WTC11 (cell line): ENCODE data around the gene VPS35L.

Experiments
- FOXJ3 ChIP-seq: sonication (generic); formaldehyde crosslinking; IDR thresholded peaks from 2 replicates; pipeline ENCODE4 v1.9.0; 2021; ENCODE audit warnings: missing genetic modification reagents, mild to moderate bottlenecking, borderline replicate concordance
- ZNF423 ChIP-seq: fragments of 250-450 bp; sonication (Bioruptor Pico); IDR thresholded peaks from 2 replicates; pipeline ENCODE4 v2.1.2; 2022; ENCODE audit warnings: mild to moderate bottlenecking, moderate library complexity
- TF ChIP-seq, protein P1 (sequence below): sonication (generic); formaldehyde crosslinking; IDR thresholded peaks from 2 replicates; pipeline ENCODE4 v1.8.1; 2022; ENCODE audit warnings: mild to moderate bottlenecking, missing genetic modification reagents, moderate library complexity, borderline replicate concordance

- TF ChIP-seq, protein P1, sequence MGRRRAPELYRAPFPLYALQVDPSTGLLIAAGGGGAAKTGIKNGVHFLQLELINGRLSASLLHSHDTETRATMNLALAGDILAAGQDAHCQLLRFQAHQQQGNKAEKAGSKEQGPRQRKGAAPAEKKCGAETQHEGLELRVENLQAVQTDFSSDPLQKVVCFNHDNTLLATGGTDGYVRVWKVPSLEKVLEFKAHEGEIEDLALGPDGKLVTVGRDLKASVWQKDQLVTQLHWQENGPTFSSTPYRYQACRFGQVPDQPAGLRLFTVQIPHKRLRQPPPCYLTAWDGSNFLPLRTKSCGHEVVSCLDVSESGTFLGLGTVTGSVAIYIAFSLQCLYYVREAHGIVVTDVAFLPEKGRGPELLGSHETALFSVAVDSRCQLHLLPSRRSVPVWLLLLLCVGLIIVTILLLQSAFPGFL (CRISPR knock-in tag) = no peak
- no peak for TF ChIP-seq FOXJ3 (CRISPR knock-in tag)
- TF ChIP-seq ZNF423 (CRISPR knock-in tag) = no peak
Measured at GRCh38 chr16:19532601-19533000, 22.9 kb upstream of the VPS35L start.
